OCI-LY3 (cell line): Measurements from ENCODE around the gene OR4B1.

Experiments used
- CTCF ChIP-seq: fragments of 200-600, 300-600 bp; sonication (generic); IDR thresholded peaks from 2 replicates; pipeline ENCODE4 v1.5.1; 2014; ENCODE audit warnings: antibody characterized with exemption, low read length, low read depth
- EZH2phosphoT487 ChIP-seq: fragments of 200-600 bp; shearing (Covaris generic); IDR thresholded peaks from 2 replicates; pipeline ENCODE4 v1.6.1; 2018; ENCODE audit warnings: antibody characterized with exemption, mixed run types, low read depth

GRCh38 chr11:48167380-48167779, 49.2 kb upstream of the OR4B1 start:
- no peak for TF ChIP-seq CTCF
- TF ChIP-seq EZH2phosphoT487: no peak
